Skin of body (tissue), 2 donors: ENCODE data around the gene LMTK3. TPM values are rescaled to one million over a fixed set of nuclear protein-coding genes. Genes with fewer than 3 reads are reported as not detected.
"Not testable (repeated sequence)": the region's sequence is repeated elsewhere in the genome, so short reads cannot be mapped to it uniquely, and the experiment has no call there.

Source experiments
- DNase-seq: peaks from one replicate; lab custom pipeline; 2025; lab: John Stamatoyannopoulos, UW
- total RNA-seq: library from RNA; depleted of rRNA; stranded (reverse); fragments of >200 nt; gene quantifications from one replicate; pipeline ENCODE4 v1.2.3, GENCODE V29; 2014

Gene LMTK3
- total RNA-seq, 1 donor from 2014 or later = 0.79 TPM

- no peak for DNase-seq
Measured at GRCh38 chr19:48489608-48490216, 21.9 kb downstream of the LMTK3 start.

GRCh38 chr19:48488478-48488877 lies 23.2 kb downstream of the LMTK3 start:
- DNase-seq = not testable (repeated sequence)

- DNase-seq = no peak
Measured at GRCh38 chr19:48487948-48488347, 23.7 kb downstream of the LMTK3 start.

- DNase-seq = no peak
Measured at GRCh38 chr19:48487544-48487943, 24.1 kb downstream of the LMTK3 start.

- not testable (repeated sequence) for DNase-seq
Measured at GRCh38 chr19:48486706-48487105, 24.9 kb downstream of the LMTK3 start.

GRCh38 chr19:48484931-48485612 lies 26.6 kb downstream of the LMTK3 start:
- no peak for DNase-seq

- no peak for DNase-seq
Measured at GRCh38 chr19:48484247-48484893, 27.3 kb downstream of the LMTK3 start.

GRCh38 chr19:48483301-48483700 lies 28.3 kb downstream of the LMTK3 start:
- no peak for DNase-seq

- no peak for DNase-seq
Measured at GRCh38 chr19:48481846-48482639, 29.6 kb downstream of the LMTK3 start.

- DNase-seq = no peak
Measured at GRCh38 chr19:48480558-48481500, 30.8 kb downstream of the LMTK3 start.

- DNase-seq = peak; percentile 51
Measured at GRCh38 chr19:48480183-48480557, 31.5 kb downstream of the LMTK3 start.

- DNase-seq = no peak
Measured at GRCh38 chr19:48479686-48480085, 31.9 kb downstream of the LMTK3 start.

GRCh38 chr19:48478339-48479256 lies 33.0 kb downstream of the LMTK3 start:
- DNase-seq = no peak

- DNase-seq = no peak
Measured at GRCh38 chr19:48477698-48478338, 33.8 kb downstream of the LMTK3 start.

GRCh38 chr19:48477067-48477685 lies 34.5 kb downstream of the LMTK3 start:
- DNase-seq = no peak

GRCh38 chr19:48476176-48476575 lies 35.5 kb downstream of the LMTK3 start:
- DNase-seq = no peak

GRCh38 chr19:48475369-48476068 lies 36.1 kb downstream of the LMTK3 start:
- DNase-seq = no peak

GRCh38 chr19:48474084-48474592 lies 37.5 kb downstream of the LMTK3 start:
- DNase-seq = no peak
